HG03469 (cell line): ENCODE results near the gene FAM162B.
"Not testable (repeated sequence)": the region's sequence is repeated elsewhere in the genome, so short reads cannot be mapped to it uniquely, and the experiment has no call there.

ENCODE experiments used
- ATAC-seq: cut with Tn5 transposase; IDR thresholded peaks from one replicate; pipeline ENCODE4 v1.9.1; 2021; ENCODE audit warnings: mild to moderate bottlenecking, moderate library complexity, moderate number of reproducible peaks; ENCODE audit not compliant: unreplicated experiment

FAM162B gene

DNA sequence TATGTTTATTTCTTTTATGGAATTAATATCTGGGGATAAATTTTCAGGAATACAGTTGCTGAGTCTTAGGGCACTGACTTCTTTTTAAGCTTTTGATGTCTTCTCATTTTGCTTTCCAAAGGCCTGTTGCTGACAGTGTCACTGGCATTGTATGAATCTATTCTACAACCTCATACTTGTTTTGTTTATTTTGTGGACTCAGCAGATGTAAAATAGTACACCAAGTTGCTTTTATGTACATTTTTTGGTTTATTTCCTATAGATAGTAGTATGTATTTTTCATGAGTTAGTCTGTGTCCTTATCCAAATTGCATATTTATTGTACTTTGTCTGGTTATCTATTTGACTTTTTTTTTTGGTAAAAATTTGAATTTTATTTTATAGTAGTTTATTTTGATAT, 35.0 kb downstream of the FAM162B start:
- no peak for ATAC-seq

DNA sequence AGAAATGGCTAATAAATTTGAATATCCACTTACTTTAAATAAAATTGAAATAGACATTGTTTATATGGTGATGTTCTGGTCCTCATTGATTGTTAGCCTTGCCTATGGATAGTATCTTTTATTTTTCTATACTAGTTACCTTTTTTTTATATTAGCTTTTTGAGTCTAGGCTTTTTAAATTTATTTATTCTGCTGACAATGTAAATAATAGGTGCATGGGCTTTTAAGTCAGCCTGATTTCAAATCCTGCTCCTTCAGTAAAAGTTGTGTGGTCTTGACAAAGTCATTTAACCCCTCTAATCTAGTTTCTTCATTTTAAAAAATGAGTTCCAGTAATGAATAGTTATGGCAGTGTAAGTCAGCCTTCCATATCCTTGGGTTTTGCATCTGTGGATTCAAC, 38.6 kb downstream of the FAM162B start:
- no peak for ATAC-seq

DNA sequence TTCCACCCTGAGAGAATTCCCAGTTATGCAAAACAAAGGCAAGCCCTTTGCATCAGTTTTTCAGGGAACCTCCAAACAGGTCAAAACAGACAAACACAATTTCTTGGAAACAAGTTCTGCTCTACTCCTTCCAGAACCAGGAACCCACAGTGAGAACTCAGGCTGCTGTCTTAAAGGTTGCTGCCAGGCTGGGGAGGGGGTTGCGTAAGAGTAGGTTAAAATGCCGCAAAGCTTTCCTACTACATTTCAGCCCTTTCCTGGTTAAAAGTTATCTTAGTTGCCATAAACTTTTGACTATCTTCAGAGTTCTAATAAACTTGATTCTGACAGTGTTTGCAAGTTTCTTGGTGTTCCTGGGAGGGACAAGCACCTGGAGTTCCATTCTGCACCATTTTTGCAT, 50.8 kb downstream of the FAM162B start:
- no peak for ATAC-seq

DNA sequence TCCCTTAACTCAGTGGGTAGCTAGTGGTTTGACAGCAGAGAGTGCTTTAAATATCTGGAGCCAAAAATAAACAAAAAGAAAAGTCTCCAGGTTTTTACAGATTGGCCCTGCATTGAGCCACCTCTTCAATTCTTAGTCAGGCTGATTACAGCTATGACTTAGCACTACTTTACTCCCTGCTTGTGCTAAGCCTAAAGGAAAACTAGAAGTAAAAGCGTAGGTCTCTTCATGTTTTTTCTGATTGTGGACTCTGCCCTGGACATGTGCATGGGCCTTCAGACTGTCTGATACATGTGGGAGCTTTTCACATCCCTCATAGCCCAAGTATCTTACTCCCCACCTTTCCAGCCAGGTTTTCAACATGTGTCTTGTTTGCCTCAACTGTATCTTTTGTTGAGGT, 51.2 kb downstream of the FAM162B start:
- no peak for ATAC-seq

DNA sequence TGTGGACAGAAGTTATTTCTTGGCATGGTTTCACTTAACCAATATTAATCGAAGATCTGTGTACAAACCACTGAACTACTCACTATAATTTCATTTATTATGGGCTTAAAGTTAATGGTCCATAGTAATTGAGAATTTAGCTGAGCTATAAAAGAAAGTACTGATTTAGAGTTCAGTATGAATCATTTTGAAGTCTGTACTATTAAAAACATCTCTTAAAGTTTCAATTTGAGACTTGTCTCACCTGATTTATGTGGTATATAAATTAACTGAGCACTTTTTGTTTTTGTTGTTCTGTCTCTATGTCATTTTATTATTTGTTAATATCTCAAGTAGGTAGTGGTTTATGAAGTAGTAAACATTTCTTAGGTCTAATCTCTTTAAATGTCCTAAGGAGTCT, 59.6 kb downstream of the FAM162B start:
- no peak for ATAC-seq

DNA sequence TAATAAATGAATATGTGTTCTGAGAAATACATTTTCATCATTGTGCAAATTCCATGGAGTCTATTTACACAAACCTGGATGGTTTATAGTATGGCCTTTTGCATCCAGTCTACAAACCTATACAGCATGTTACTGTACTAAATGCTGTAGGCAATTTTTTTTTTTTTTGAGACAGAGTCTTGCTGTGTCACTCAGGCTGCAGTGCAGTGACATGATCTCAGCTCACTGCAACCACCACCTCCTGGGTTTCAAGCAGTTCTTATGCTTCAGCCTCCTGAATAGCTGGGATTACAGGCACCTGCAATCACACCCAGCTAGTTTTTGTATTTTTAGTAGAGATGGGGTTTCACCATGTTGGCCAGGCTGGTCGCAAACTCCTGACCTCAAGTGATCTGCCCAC, 61.6 kb downstream of the FAM162B start:
- not testable (repeated sequence) for ATAC-seq
